Retinal pigment epithelial cell (primary cell): ENCODE results near the gene STK10.

Source experiments
- DNase-seq: peaks from one replicate; pipeline ENCODE4 v3.0.0-alpha.2; 2010; ENCODE audit warnings: low read depth
- H3K4me3 ChIP-seq: 2 replicates; pipeline ENCODE4 v1.5.1; 2011; ENCODE audit warnings: mild to moderate bottlenecking, low read length, control low read depth, moderate library complexity
- TF ChIP-seq, protein P1 (sequence below): conservative IDR thresholded peaks from 2 replicates; pipeline ENCODE4 v1.5.1; 2011; ENCODE audit warnings: low read depth, low read length, control low read depth, inconsistent platforms

The STK10 gene

GRCh38 chr5:172106511-172107356 is 81.3 kb downstream of the STK10 start:
- DNase-seq: no peak
- TF ChIP-seq, protein P1, sequence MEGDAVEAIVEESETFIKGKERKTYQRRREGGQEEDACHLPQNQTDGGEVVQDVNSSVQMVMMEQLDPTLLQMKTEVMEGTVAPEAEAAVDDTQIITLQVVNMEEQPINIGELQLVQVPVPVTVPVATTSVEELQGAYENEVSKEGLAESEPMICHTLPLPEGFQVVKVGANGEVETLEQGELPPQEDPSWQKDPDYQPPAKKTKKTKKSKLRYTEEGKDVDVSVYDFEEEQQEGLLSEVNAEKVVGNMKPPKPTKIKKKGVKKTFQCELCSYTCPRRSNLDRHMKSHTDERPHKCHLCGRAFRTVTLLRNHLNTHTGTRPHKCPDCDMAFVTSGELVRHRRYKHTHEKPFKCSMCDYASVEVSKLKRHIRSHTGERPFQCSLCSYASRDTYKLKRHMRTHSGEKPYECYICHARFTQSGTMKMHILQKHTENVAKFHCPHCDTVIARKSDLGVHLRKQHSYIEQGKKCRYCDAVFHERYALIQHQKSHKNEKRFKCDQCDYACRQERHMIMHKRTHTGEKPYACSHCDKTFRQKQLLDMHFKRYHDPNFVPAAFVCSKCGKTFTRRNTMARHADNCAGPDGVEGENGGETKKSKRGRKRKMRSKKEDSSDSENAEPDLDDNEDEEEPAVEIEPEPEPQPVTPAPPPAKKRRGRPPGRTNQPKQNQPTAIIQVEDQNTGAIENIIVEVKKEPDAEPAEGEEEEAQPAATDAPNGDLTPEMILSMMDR: peak; percentile 90
- H3K4me3 ChIP-seq: peak overlapping the region; percentile 53

GRCh38 chr5:172105811-172106210 is 82.2 kb downstream of the STK10 start:
- no peak for DNase-seq
- TF ChIP-seq, protein P1: no peak
- no peak overlapping the region for H3K4me3 ChIP-seq

GRCh38 chr5:172104801-172105701 is 83.0 kb downstream of the STK10 start:
- H3K4me3 ChIP-seq: no peak overlapping the region
- DNase-seq: no peak
- TF ChIP-seq, protein P1: no peak

- TF ChIP-seq, protein P1: no peak
- DNase-seq: no peak
- H3K4me3 ChIP-seq: no peak overlapping the region
Observed at GRCh38 chr5:172104021-172104420, 84.0 kb downstream of the STK10 start.

GRCh38 chr5:172102913-172103626 is 85.0 kb downstream of the STK10 start:
- H3K4me3 ChIP-seq: peak overlapping the region; percentile 20
- TF ChIP-seq, protein P1: no peak
- peak; percentile 96 for DNase-seq

DNA sequence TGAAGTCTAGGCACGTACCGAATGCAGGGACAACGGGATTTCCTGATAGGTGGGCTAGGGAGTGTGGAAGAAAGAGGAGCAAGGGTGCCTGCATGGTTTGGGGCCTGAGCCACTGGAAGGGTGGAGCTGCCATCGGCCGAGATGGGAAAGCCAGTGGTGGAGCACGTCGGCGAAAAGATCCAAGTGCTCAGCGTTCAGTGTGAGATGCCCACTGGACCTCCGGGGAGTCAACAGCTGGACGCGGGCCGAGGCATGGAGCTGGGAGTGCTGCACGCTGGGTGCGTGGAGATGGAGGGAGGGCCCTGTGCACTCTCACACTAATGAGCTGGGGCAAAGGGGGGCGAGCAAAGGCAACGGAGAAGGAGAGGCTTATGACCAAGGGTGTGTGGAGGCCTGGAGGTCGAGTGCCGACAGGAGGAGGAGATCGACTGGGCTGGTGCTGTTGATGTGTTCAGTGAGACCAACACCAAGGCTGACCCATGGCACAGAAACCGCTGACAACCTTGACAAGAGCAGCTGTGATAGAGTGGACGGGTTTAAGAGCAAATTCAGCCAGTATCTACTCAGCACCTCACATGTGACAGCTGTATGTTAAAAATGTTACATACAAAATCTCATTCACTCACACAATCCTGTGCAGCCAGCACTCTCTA is 85.7 kb downstream of the STK10 start:
- H3K4me3 ChIP-seq: no peak overlapping the region
- TF ChIP-seq, protein P1: no peak
- no peak for DNase-seq
